NCI-H446 (cell line): ENCODE measurements around the gene B3GAT3.
A peak's percentile ranks its signal among the peaks of the same experiment; 100 is the strongest.
"Not testable (repeated sequence)": the region's sequence is repeated elsewhere in the genome, so short reads cannot be mapped to it uniquely, and the experiment has no call there.

ENCODE experiments used
- DNase-seq, 2 experiments: peaks; one replicate each; lab custom pipeline; 2025; lab: John Stamatoyannopoulos, UW

B3GAT3 gene

GRCh38 chr11:62603776-62604299 lies 17.9 kb downstream of the B3GAT3 start:
- no peak for DNase-seq

DNA sequence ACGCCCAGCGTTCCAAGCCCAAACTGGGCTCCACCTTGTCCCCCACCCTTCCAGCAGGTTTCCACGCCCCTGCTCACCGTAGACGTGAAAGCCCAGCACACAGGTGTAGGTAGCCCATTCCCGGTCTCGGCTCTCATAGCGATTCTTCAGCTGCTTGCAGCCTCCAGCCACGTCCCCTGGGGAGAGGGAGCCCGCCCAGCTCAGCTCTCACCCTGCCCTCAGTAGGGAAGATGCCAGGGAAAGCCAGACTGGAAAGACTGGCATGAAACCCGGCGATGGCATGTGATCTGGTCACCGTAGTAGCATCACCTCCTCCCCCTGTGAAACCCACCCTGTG lies 18.7 kb downstream of the B3GAT3 start:
- no peak for DNase-seq

- peak in 1 of 2 experiments; percentile 62 for DNase-seq
These were observed 19.4 kb downstream of the B3GAT3 start for GRCh38 chr11:62602141-62603071.

DNA sequence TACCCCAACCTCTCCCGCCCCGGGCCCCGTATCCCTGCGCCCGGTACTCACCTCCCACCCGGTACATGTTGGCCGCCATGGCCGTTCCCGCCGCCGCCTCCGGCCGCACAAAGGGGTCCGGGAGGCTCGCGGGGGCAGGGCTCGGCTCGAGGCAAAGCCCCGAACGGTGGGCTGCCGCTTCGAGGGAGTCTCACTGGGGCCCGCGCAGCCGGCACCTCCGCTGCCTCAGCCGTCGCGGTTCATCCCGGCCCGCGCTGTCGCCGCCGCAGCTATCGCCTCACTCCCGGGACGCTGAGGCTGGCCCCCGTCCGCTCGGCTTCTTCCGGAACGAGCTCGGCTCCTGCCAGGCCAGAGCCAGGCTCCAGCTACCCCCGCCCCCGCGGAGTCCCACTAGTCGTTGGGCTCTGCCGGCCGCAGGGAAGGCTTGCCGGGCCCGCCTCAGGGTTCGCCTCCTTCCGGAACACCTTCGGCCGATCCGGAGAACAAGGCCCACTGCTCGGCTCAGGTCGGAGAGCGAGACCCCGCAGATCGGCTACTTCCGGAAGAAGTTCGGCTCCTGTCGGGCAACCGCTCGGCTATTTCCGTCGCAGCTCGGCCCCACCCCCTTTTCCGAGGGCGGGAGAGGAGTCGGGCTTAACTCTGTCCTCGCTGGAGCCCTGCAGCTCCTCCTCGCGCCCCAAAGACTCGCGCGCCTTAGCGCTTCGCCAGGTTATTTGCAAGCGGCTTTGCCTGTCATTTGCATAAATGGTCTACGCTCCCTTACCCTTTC lies 20.2 kb downstream of the B3GAT3 start, which contains the start of gene MTA2:
TSS of gene MTA2 (minus strand) at position 494 of the 769 bp plus-strand sequence. CDS start at position 79, 415 bp downstream.
- DNase-seq: peak; percentile 96 to 99

DNA sequence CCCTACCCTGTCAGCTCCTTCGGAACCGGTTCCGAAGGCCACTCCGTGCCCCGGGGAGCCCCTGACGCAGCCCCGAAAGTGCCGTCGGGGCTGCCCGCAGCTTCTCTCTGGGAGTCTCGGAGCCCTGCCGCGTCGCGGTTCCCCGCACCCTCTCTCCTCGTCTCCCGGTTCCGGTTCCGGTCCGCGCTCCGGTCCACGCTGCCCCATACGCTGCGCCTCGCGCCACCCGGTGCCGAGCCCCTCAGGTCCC lies 20.7 kb downstream of the B3GAT3 start:
- DNase-seq: no peak

GRCh38 chr11:62600367-62601121 lies 21.2 kb downstream of the B3GAT3 start:
- no peak for DNase-seq

- no peak for DNase-seq
These were observed 21.9 kb downstream of the B3GAT3 start for GRCh38 chr11:62599901-62600300.

GRCh38 chr11:62599069-62599696 lies 22.6 kb downstream of the B3GAT3 start:
- peak; percentile 94 to 97 for DNase-seq

DNA sequence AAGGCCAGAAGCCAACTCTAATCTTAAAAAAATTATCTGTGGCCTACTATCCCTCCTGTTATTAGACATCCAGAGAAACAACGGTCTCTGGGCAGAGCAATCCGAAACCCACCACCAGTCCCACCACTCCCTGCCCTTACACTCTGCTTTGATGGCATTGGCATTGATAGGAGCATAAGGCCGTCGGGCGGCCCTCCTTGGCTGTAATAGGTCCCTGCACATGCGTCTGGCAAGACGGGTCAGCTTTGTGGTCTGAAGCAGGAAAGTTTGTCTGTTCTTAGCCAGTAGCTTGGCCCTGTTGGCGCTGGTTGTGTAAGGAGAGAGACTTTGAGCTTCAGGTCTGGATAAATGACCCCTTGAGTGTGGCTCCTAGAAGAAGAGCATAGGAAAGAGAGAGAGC lies 26.7 kb downstream of the B3GAT3 start:
- DNase-seq: no peak

DNA sequence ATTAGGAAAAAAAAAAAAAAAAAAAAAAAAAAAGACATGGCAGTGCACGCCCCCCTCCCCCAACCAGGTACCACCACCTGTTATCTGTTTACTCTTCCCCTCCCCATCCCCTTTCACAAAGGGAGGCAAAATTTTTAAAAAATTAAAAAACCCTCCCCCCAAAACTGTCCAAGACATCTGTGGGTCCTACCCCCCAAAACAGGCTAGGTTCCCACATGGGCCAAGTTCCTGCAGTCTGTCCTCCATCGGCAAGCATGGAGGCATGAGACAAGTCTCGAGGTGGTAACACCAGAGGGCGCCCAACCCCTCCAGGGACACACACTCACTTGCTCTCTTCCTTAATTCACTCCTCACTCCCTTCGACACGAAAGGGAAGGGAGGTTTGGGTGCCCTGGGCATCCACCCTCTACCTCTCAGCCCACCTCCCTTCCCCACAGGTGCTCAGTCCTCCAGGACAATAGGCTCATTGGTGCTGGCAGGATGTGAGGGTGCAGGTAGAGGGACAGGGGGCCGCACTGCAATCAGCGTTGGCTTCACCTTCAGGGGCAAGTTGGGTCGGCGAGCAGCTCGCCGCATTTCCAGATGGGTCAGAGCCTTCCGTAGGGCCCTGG lies 28.2 kb downstream of the B3GAT3 start:
- peak; percentile 39 to 74 for DNase-seq

DNA sequence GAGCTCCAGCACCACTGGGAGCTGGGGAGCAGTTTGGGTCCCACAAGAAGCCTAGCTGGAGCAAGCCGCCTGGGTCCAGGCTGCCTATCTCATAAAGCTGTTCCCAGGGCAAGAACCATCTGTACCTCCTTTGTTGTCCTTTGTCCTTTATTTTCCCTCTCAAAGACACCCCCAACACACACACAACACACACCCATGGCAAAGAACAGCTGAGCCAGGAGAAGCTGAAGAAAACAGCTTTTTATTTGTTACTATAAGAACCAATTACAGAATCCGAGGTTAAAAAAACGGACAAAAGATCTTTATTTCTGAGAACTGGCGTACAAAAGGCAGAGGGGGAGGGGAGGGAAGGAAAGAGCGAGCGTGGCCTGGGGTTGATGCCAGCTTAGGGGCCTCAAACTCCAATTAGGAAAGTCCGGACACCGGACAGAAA lies 28.8 kb downstream of the B3GAT3 start:
- DNase-seq: peak in 1 of 2 experiments; percentile 32

- DNase-seq: no peak
These were observed 29.5 kb downstream of the B3GAT3 start for GRCh38 chr11:62592146-62592815.

GRCh38 chr11:62591448-62592145 lies 30.2 kb downstream of the B3GAT3 start, which contains the start of gene TUT1:
Gene TUT1 (minus strand): TSS chr11:62591523. CDS start chr11:62591485, 38 bp downstream.
- DNase-seq: peak; percentile 98 to 100

- DNase-seq: no peak
These were observed 32.7 kb downstream of the B3GAT3 start for GRCh38 chr11:62588966-62589637.

DNA sequence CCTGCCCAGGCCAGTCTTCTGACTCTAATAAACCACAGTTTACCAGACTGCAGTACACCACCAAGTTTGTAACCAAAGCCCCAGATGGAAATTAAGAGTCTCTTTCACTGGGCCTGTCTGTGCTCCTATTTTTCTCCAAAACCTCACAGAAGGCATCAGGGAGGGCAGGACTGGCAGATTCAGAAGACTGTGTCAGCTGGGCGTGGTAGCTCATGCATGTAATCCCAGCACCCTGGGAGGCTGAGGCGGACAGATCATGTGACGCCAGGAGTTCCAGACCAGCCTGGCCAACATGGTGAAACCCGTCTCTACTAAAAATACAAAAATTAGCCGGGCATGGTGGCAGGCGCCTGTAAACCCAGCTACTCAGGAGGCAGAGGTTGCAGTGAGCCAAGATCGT lies 36.4 kb downstream of the B3GAT3 start:
- DNase-seq: not testable (repeated sequence)

DNA sequence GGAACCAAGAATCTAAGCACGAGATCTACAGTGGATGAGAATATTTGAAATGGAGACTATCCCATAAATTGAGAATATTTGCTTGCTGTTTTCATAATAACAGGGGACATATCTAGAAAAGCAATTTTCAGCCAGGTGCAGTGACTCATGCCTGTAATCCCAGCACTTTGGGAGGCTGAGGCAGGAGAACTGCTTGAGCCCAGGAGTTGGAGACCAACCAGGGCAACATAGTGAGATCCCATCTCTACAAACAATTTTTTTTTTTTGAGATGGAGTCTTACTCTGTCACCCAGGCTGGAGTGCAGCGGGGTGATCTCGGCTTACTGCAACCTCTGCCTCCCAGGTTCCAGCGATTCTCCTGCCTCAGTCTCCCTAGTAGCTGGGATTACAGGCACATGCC lies 40.1 kb downstream of the B3GAT3 start:
- not testable (repeated sequence) for DNase-seq

DNA sequence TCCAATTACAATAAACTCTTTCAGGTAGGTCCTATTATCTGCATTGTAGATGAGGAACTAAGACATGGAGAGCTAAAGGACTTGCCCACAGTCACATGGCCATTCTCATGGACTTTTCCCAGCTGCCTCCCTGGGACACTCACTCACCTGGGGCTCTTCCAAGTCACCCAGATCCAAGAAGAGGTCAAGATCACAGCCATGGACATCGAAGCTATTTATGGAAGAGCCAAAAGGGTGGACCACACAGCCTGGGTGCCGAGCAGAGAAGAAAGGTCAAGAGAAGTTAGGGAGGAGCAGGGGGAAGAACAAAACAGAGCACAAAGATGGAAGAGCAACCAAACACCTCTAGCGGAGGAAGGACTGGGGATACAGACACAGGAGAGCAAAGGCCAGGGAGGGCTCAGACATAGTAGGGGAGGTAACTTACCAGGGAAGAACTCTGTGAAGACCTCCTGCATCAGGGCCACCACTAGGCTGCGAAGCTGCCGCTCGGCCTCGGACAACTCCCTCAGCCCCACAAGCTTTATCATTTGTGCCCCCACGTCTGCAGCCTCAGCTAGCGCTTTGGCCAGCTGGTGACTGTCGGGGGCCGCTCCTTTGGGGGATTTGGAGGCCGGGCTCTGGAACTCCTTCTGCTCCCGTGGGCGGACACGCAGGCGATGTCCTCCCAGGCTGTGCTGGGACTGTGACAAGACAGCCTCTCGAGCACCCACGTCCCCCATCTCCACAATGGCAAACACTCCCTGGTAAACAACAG lies 40.6 kb downstream of the B3GAT3 start:
- DNase-seq: no peak

- no peak for DNase-seq
These were observed 42.5 kb downstream of the B3GAT3 start for GRCh38 chr11:62579252-62579651.

DNA sequence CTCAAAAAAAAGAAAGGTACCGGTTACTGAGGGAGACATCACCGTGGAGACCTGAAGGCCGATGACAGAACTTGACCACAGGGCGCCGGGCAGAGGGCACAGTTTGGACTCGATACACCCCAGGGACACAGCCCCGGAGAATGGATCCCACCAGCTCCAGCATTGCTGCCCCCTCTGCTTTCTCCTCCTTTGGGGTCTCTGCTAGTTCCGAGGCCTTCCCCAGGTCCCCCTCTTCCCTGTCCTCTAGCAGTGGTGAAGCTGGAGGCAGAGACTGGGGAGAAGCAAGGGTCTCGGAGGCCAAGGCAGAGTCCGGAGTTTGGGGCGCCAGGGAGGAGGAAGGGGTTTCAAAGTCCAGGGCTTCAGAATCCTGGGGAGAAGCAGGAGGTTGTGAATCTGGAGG lies 43.2 kb downstream of the B3GAT3 start:
- DNase-seq: no peak
